GM21360 (cell line): ENCODE results near the gene SLC4A3.

Experiments used
- ATAC-seq: cut with Tn5 transposase; IDR thresholded peaks from one replicate; pipeline ENCODE4 v1.9.1; 2021; ENCODE audit warnings: mild to moderate bottlenecking, moderate library complexity; ENCODE audit not compliant: unreplicated experiment

The SLC4A3 gene

GRCh38 chr2:219631406-219631891 is 4.0 kb downstream of the SLC4A3 start:
- no peak for ATAC-seq

- ATAC-seq = no peak
Observed at GRCh38 chr2:219631904-219632759, 4.7 kb downstream of the SLC4A3 start.

- no peak for ATAC-seq
Observed at GRCh38 chr2:219632760-219633105, 5.3 kb downstream of the SLC4A3 start.

GRCh38 chr2:219633276-219634065 is 6.0 kb downstream of the SLC4A3 start:
- ATAC-seq = no peak

GRCh38 chr2:219634171-219634940 is 6.9 kb downstream of the SLC4A3 start:
- ATAC-seq = no peak

- no peak for ATAC-seq
Observed at GRCh38 chr2:219634951-219635751, 7.7 kb downstream of the SLC4A3 start.

GRCh38 chr2:219636144-219636915 is 8.9 kb downstream of the SLC4A3 start:
- ATAC-seq = no peak

GRCh38 chr2:219636941-219637841 is 9.8 kb downstream of the SLC4A3 start:
- no peak for ATAC-seq

GRCh38 chr2:219637842-219638185 is 10.4 kb downstream of the SLC4A3 start:
- ATAC-seq = no peak

- ATAC-seq = no peak
Observed at GRCh38 chr2:219638217-219638947, 11.0 kb downstream of the SLC4A3 start.

GRCh38 chr2:219638948-219639755 is 11.7 kb downstream of the SLC4A3 start:
- ATAC-seq = no peak

GRCh38 chr2:219641390-219642068 is 14.1 kb downstream of the SLC4A3 start:
- ATAC-seq = no peak

- ATAC-seq = no peak
Observed at GRCh38 chr2:219642069-219642454, 14.6 kb downstream of the SLC4A3 start.

- ATAC-seq = peak; percentile 98
Observed at GRCh38 chr2:219642465-219643083, 15.1 kb downstream of the SLC4A3 start.

- no peak for ATAC-seq
Observed at GRCh38 chr2:219643084-219643473, 15.6 kb downstream of the SLC4A3 start.

GRCh38 chr2:219643788-219644398 is 16.5 kb downstream of the SLC4A3 start:
- ATAC-seq = no peak
